H9 (cell line): Measurements from ENCODE around the gene OBP2B. TPM values are rescaled to one million over a fixed set of nuclear protein-coding genes. Genes with fewer than 3 reads are reported as not detected.

Source experiments
- DNase-seq: peaks from one replicate; pipeline ENCODE4 v3.0.0-alpha.2; 2017
- H2AFZ ChIP-seq: one replicate; pipeline ENCODE4 v1.6.1; 2013; ENCODE audit warnings: mild to moderate bottlenecking, low read length, control low read depth, moderate library complexity
- H2AK5ac ChIP-seq: 2 replicates; pipeline ENCODE4 v1.6.1; 2013; ENCODE audit warnings: low read length, control low read depth, mixed read lengths; ENCODE audit not compliant: insufficient read length
- H2BK120ac ChIP-seq: one replicate; pipeline ENCODE4 v1.6.1; 2013; ENCODE audit warnings: low read depth, mild to moderate bottlenecking, low read length, control low read depth, inconsistent platforms; ENCODE audit not compliant: poor library complexity, severe bottlenecking
- H2BK12ac ChIP-seq: 2 replicates; pipeline ENCODE4 v1.6.1; 2013; ENCODE audit warnings: low read length, control low read depth, mixed read lengths, low read depth; ENCODE audit not compliant: insufficient read length
- H2BK15ac ChIP-seq: 2 replicates; pipeline ENCODE4 v1.6.1; 2013; ENCODE audit warnings: low read depth, low read length, control low read depth
- H2BK20ac ChIP-seq: one replicate; pipeline ENCODE4 v1.6.1; 2013; ENCODE audit warnings: low read depth, mild to moderate bottlenecking, low read length, control low read depth, inconsistent platforms; ENCODE audit not compliant: poor library complexity, severe bottlenecking
- H2BK5ac ChIP-seq: 2 replicates; pipeline ENCODE4 v1.6.1; 2013; ENCODE audit warnings: low read length, control low read depth, mixed read lengths; ENCODE audit not compliant: insufficient read length
- H3K14ac ChIP-seq: 2 replicates; pipeline ENCODE4 v1.6.1; 2013; ENCODE audit warnings: low read length, control low read depth; ENCODE audit not compliant: insufficient read depth
- H3K18ac ChIP-seq: 2 replicates; pipeline ENCODE4 v1.6.1; 2013; ENCODE audit warnings: low read depth, mild to moderate bottlenecking, mixed read lengths, low read length, control low read depth; ENCODE audit not compliant: insufficient read length
- H3K23ac ChIP-seq: 2 replicates; pipeline ENCODE4 v1.6.1; 2013; ENCODE audit warnings: low read length, control low read depth, mixed read lengths, low read depth; ENCODE audit not compliant: insufficient read length
- H3K23me2 ChIP-seq: 2 replicates; pipeline ENCODE4 v1.6.1; 2013; ENCODE audit warnings: low read depth, mild to moderate bottlenecking, mixed read lengths, low read length, control low read depth; ENCODE audit not compliant: insufficient read length, poor library complexity, severe bottlenecking
- H3K27ac ChIP-seq: 2 replicates; pipeline ENCODE4 v1.5.1; 2013; ENCODE audit warnings: low read length, control low read depth, mixed read lengths, low read depth; ENCODE audit not compliant: insufficient read length
- H3K27me3 ChIP-seq: 2 replicates; pipeline ENCODE4 v1.6.1; 2013; ENCODE audit warnings: low read length, control low read depth, inconsistent platforms; ENCODE audit not compliant: insufficient read depth
- H3K4ac ChIP-seq: 2 replicates; pipeline ENCODE4 v1.6.1; 2013; ENCODE audit warnings: low read depth, mild to moderate bottlenecking, control low read depth, inconsistent platforms, low read length, moderate library complexity
- H3K4me1 ChIP-seq: 2 replicates; pipeline ENCODE4 v1.6.1; 2013; ENCODE audit warnings: low read length, control low read depth, inconsistent platforms; ENCODE audit not compliant: insufficient read depth
- H3K4me2 ChIP-seq: 2 replicates; pipeline ENCODE4 v1.6.1; 2013; ENCODE audit warnings: low read length, control low read depth, mixed read lengths; ENCODE audit not compliant: insufficient read length, insufficient read depth
- H3K56ac ChIP-seq: 2 replicates; pipeline ENCODE4 v1.6.1; 2013; ENCODE audit warnings: low read depth, mild to moderate bottlenecking, mixed read lengths, low read length, control low read depth; ENCODE audit not compliant: insufficient read length
- H3K79me1 ChIP-seq: 2 replicates; pipeline ENCODE4 v1.6.1; 2013; ENCODE audit warnings: low read depth, mild to moderate bottlenecking, moderate library complexity, low read length, control low read depth, inconsistent platforms; ENCODE audit not compliant: insufficient read depth, poor library complexity, severe bottlenecking
- H3K79me2 ChIP-seq: 2 replicates; pipeline ENCODE4 v1.6.1; 2013; ENCODE audit warnings: low read length, control low read depth, inconsistent platforms; ENCODE audit not compliant: insufficient read depth
- H3K9ac ChIP-seq: 2 replicates; pipeline ENCODE4 v1.6.1; 2013; ENCODE audit warnings: low read length, control low read depth, mixed read lengths; ENCODE audit not compliant: insufficient read length; ENCODE audit errors: extremely low read depth
- H3K9me3 ChIP-seq: one replicate; pipeline ENCODE4 v1.6.1; 2013; ENCODE audit warnings: low read depth, low read length, inconsistent platforms; ENCODE audit not compliant: control insufficient read depth
- H3T11ph ChIP-seq: one replicate; pipeline ENCODE4 v1.6.1; 2013; ENCODE audit warnings: mild to moderate bottlenecking, low read length, control low read depth, inconsistent platforms
- H4K20me1 ChIP-seq: one replicate; pipeline ENCODE4 v1.6.1; 2013; ENCODE audit not compliant: control insufficient read depth, insufficient read length, insufficient read depth
- H4K5ac ChIP-seq: 2 replicates; pipeline ENCODE4 v1.6.1; 2013; ENCODE audit warnings: low read depth, mild to moderate bottlenecking, mixed read lengths, low read length, control low read depth; ENCODE audit not compliant: insufficient read length
- H4K8ac ChIP-seq: replicated peaks from 2 replicates; pipeline ENCODE4 v1.6.1; 2013; ENCODE audit warnings: low read length, control low read depth, mixed read lengths, low read depth; ENCODE audit not compliant: insufficient read length
- H4K91ac ChIP-seq: 2 replicates; pipeline ENCODE4 v1.6.1; 2013; ENCODE audit warnings: low read depth, mild to moderate bottlenecking, moderate library complexity, mixed read lengths, low read length, control low read depth; ENCODE audit not compliant: insufficient read length
- H3K27ac Mint-ChIP-seq, 3 experiments: 2 replicates in 2 of 3; 3 replicates in 1 of 3; pipeline ENCODE4 v1.8.0; 2020 to 2021; ENCODE audit warnings: mixed read lengths in 3 of 3, mild to moderate bottlenecking in 1 of 3, moderate library complexity in 1 of 3
- H3K27me3 Mint-ChIP-seq: 2 replicates; pipeline ENCODE4 v1.8.0; 2021; ENCODE audit warnings: low read depth, mild to moderate bottlenecking, moderate library complexity, mixed read lengths
- H3K36me3 Mint-ChIP-seq, 3 experiments: 2 replicates in 2 of 3; 3 replicates in 1 of 3; pipeline ENCODE4 v1.8.0; 2020 to 2021; ENCODE audit warnings: low read depth in 3 of 3, mixed read lengths in 3 of 3; ENCODE audit not compliant: insufficient read depth in 1 of 3
- H3K4me1 Mint-ChIP-seq, 2 experiments: 2 replicates each; pipeline ENCODE4 v1.8.0; 2020; ENCODE audit warnings: mixed read lengths in 2 of 2
- H3K4me3 Mint-ChIP-seq, 2 experiments: 2 replicates in 1 of 2; 3 replicates in 1 of 2; pipeline ENCODE4 v1.8.0; 2020 to 2021; ENCODE audit warnings: mild to moderate bottlenecking in 2 of 2, mixed read lengths in 2 of 2, moderate library complexity in 1 of 2
- H3K9me3 Mint-ChIP-seq, 2 experiments: 2 replicates in 1 of 2; 3 replicates in 1 of 2; pipeline ENCODE4 v1.8.0; 2020; ENCODE audit warnings: mild to moderate bottlenecking in 2 of 2, mixed read lengths in 2 of 2, moderate library complexity in 1 of 2
- WGBS: extraction: QIAGEN DNeasy Blood & Tissue Kit; methylation state at CpG from one replicate; pipeline ENCODE4 v1.1.7; 2013; ENCODE audit warnings: missing lambda C conversion rate, low lambda C conversion rate, mixed read lengths; ENCODE audit not compliant: insufficient read length; ENCODE audit errors: extremely low coverage; 5-methylcytosine and 5-hydroxymethylcytosine counted together
- total RNA-seq: library from RNA; stranded (reverse); gene quantifications from 2 replicates; pipeline ENCODE4 v1.2.1, GENCODE V29; 2021
- TF ChIP-seq, protein P1 (sequence below): fragments of 200-600 bp; sonication (generic); conservative IDR thresholded peaks from 3 replicates; pipeline ENCODE4 v1.8.0; 2021; ENCODE audit warnings: antibody characterized with exemption, mild to moderate bottlenecking

OBP2B gene
- total RNA-seq, 1 experiment from 2014 or later: not detected

DNA sequence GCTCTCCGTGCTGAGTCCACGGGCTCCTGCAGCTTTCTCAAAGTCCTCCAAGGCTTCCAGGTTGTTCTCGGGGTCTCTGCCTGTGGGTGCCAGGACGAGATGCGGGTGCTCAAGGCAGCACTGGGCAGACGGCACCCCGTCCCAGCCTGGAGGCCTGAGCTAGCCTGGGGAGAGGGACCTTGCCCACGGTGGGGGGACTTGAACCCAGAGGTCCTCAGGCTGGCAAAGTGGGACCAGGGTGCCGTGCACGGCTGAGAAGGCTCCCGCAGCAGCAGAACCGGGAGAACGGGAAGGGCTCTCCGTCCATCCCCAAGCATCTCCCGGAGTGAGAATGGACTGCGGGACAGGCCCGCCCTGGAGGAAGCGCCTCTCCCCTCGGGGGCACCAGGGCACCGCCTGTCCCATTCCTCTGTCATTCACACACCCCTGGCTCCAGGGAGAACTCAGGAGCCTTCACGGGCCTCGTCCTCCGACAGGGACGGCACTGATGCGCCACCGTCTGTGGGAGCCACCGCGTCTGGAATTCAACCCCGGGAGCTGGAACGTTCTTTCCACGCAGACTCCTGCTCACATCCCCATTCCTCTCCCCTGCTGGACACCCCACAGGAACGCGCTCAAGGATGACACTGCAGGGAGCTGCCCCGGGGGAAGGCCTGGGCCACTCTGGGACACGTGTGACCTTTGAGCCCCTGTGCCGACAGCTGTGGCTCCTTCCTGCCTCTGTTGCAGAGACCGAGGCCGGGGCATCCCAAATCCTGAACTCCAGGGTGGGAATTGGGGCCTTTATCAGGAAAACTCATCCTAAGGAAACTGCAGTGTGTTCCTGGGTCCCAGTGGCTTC, 16.3 kb upstream of the OBP2B start:
- no peak overlapping the region for H3K56ac ChIP-seq
- no CpG with 5 or more reads among the region's 38 CpGs for WGBS
- H2BK20ac ChIP-seq: no peak overlapping the region
- H3K79me1 ChIP-seq: no peaks in the 10 kb centered on the region
- H3K27ac ChIP-seq: no peak overlapping the region
- TF ChIP-seq, protein P1, sequence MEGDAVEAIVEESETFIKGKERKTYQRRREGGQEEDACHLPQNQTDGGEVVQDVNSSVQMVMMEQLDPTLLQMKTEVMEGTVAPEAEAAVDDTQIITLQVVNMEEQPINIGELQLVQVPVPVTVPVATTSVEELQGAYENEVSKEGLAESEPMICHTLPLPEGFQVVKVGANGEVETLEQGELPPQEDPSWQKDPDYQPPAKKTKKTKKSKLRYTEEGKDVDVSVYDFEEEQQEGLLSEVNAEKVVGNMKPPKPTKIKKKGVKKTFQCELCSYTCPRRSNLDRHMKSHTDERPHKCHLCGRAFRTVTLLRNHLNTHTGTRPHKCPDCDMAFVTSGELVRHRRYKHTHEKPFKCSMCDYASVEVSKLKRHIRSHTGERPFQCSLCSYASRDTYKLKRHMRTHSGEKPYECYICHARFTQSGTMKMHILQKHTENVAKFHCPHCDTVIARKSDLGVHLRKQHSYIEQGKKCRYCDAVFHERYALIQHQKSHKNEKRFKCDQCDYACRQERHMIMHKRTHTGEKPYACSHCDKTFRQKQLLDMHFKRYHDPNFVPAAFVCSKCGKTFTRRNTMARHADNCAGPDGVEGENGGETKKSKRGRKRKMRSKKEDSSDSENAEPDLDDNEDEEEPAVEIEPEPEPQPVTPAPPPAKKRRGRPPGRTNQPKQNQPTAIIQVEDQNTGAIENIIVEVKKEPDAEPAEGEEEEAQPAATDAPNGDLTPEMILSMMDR: no peak
- no peak overlapping the region for H2BK120ac ChIP-seq
- H2BK12ac ChIP-seq: no peak overlapping the region
- H3K4me3 Mint-ChIP-seq: no peak overlapping the region
- H3K4ac ChIP-seq: no peak overlapping the region
- H3K14ac ChIP-seq: no peak overlapping the region
- H3K36me3 Mint-ChIP-seq: no peaks in the 10 kb centered on the region
- no peak overlapping the region for H4K8ac ChIP-seq
- no peaks in the 10 kb centered on the region for H3K79me2 ChIP-seq
- H3K18ac ChIP-seq: no peak overlapping the region
- no peak overlapping the region for H2AFZ ChIP-seq
- no peaks in the 10 kb centered on the region for H3K27me3 ChIP-seq
- H4K5ac ChIP-seq: no peak overlapping the region
- no peak overlapping the region for H3K9ac ChIP-seq
- H3K23me2 ChIP-seq: no peaks in the 10 kb centered on the region
- no peaks in the 10 kb centered on the region for H3K4me1 ChIP-seq
- H3K9me3 Mint-ChIP-seq: peaks cover 5 to 7% of the 10 kb centered on the region in 2 experiments; a peak in 4 of 5 replicates
- peaks cover 0 to 8% of the 10 kb centered on the region in 2 experiments; a peak in 2 of 4 replicates for H3K4me1 Mint-ChIP-seq
- H4K20me1 ChIP-seq: no peaks in the 10 kb centered on the region
- H4K91ac ChIP-seq: no peak overlapping the region
- H2BK5ac ChIP-seq: no peak overlapping the region
- peaks cover 71% of the 10 kb centered on the region for H3K27me3 Mint-ChIP-seq
- no peak overlapping the region for H2BK15ac ChIP-seq
- no peak overlapping the region for H3T11ph ChIP-seq
- H3K9me3 ChIP-seq: no peaks in the 10 kb centered on the region
- peak; percentile 26 for DNase-seq
- H3K27ac Mint-ChIP-seq: no peak overlapping the region; a peak in 1 of 7 replicates
- no peak overlapping the region for H2AK5ac ChIP-seq
- H3K4me2 ChIP-seq: no peak overlapping the region
- H3K23ac ChIP-seq: no peak overlapping the region
